H9 (cell line): ENCODE measurements around the gene CCL11. TPM values are rescaled to one million over a fixed set of nuclear protein-coding genes. Genes with fewer than 3 reads are reported as not detected.

ENCODE experiments used
- DNase-seq: peaks from one replicate; pipeline ENCODE4 v3.0.0-alpha.2; 2017
- H2AFZ ChIP-seq: one replicate; pipeline ENCODE4 v1.6.1; 2013; ENCODE audit warnings: mild to moderate bottlenecking, low read length, control low read depth, moderate library complexity
- H2AK5ac ChIP-seq: 2 replicates; pipeline ENCODE4 v1.6.1; 2013; ENCODE audit warnings: low read length, control low read depth, mixed read lengths; ENCODE audit not compliant: insufficient read length
- H2BK120ac ChIP-seq: one replicate; pipeline ENCODE4 v1.6.1; 2013; ENCODE audit warnings: low read depth, mild to moderate bottlenecking, low read length, control low read depth, inconsistent platforms; ENCODE audit not compliant: poor library complexity, severe bottlenecking
- H2BK12ac ChIP-seq: 2 replicates; pipeline ENCODE4 v1.6.1; 2013; ENCODE audit warnings: low read length, control low read depth, mixed read lengths, low read depth; ENCODE audit not compliant: insufficient read length
- H2BK15ac ChIP-seq: 2 replicates; pipeline ENCODE4 v1.6.1; 2013; ENCODE audit warnings: low read depth, low read length, control low read depth
- H2BK20ac ChIP-seq: one replicate; pipeline ENCODE4 v1.6.1; 2013; ENCODE audit warnings: low read depth, mild to moderate bottlenecking, low read length, control low read depth, inconsistent platforms; ENCODE audit not compliant: poor library complexity, severe bottlenecking
- H2BK5ac ChIP-seq: 2 replicates; pipeline ENCODE4 v1.6.1; 2013; ENCODE audit warnings: low read length, control low read depth, mixed read lengths; ENCODE audit not compliant: insufficient read length
- H3K14ac ChIP-seq: 2 replicates; pipeline ENCODE4 v1.6.1; 2013; ENCODE audit warnings: low read length, control low read depth; ENCODE audit not compliant: insufficient read depth
- H3K18ac ChIP-seq: 2 replicates; pipeline ENCODE4 v1.6.1; 2013; ENCODE audit warnings: low read depth, mild to moderate bottlenecking, mixed read lengths, low read length, control low read depth; ENCODE audit not compliant: insufficient read length
- H3K23ac ChIP-seq: 2 replicates; pipeline ENCODE4 v1.6.1; 2013; ENCODE audit warnings: low read length, control low read depth, mixed read lengths, low read depth; ENCODE audit not compliant: insufficient read length
- H3K23me2 ChIP-seq: 2 replicates; pipeline ENCODE4 v1.6.1; 2013; ENCODE audit warnings: low read depth, mild to moderate bottlenecking, mixed read lengths, low read length, control low read depth; ENCODE audit not compliant: insufficient read length, poor library complexity, severe bottlenecking
- H3K27ac ChIP-seq: 2 replicates; pipeline ENCODE4 v1.5.1; 2013; ENCODE audit warnings: low read length, control low read depth, mixed read lengths, low read depth; ENCODE audit not compliant: insufficient read length
- H3K27me3 ChIP-seq: 2 replicates; pipeline ENCODE4 v1.6.1; 2013; ENCODE audit warnings: low read length, control low read depth, inconsistent platforms; ENCODE audit not compliant: insufficient read depth
- H3K4ac ChIP-seq: 2 replicates; pipeline ENCODE4 v1.6.1; 2013; ENCODE audit warnings: low read depth, mild to moderate bottlenecking, control low read depth, inconsistent platforms, low read length, moderate library complexity
- H3K4me1 ChIP-seq: 2 replicates; pipeline ENCODE4 v1.6.1; 2013; ENCODE audit warnings: low read length, control low read depth, inconsistent platforms; ENCODE audit not compliant: insufficient read depth
- H3K4me2 ChIP-seq: 2 replicates; pipeline ENCODE4 v1.6.1; 2013; ENCODE audit warnings: low read length, control low read depth, mixed read lengths; ENCODE audit not compliant: insufficient read length, insufficient read depth
- H3K56ac ChIP-seq: 2 replicates; pipeline ENCODE4 v1.6.1; 2013; ENCODE audit warnings: low read depth, mild to moderate bottlenecking, mixed read lengths, low read length, control low read depth; ENCODE audit not compliant: insufficient read length
- H3K79me1 ChIP-seq: 2 replicates; pipeline ENCODE4 v1.6.1; 2013; ENCODE audit warnings: low read depth, mild to moderate bottlenecking, moderate library complexity, low read length, control low read depth, inconsistent platforms; ENCODE audit not compliant: insufficient read depth, poor library complexity, severe bottlenecking
- H3K79me2 ChIP-seq: 2 replicates; pipeline ENCODE4 v1.6.1; 2013; ENCODE audit warnings: low read length, control low read depth, inconsistent platforms; ENCODE audit not compliant: insufficient read depth
- H3K9ac ChIP-seq: 2 replicates; pipeline ENCODE4 v1.6.1; 2013; ENCODE audit warnings: low read length, control low read depth, mixed read lengths; ENCODE audit not compliant: insufficient read length; ENCODE audit errors: extremely low read depth
- H3K9me3 ChIP-seq: one replicate; pipeline ENCODE4 v1.6.1; 2013; ENCODE audit warnings: low read depth, low read length, inconsistent platforms; ENCODE audit not compliant: control insufficient read depth
- H3T11ph ChIP-seq: one replicate; pipeline ENCODE4 v1.6.1; 2013; ENCODE audit warnings: mild to moderate bottlenecking, low read length, control low read depth, inconsistent platforms
- H4K20me1 ChIP-seq: one replicate; pipeline ENCODE4 v1.6.1; 2013; ENCODE audit not compliant: control insufficient read depth, insufficient read length, insufficient read depth
- H4K5ac ChIP-seq: 2 replicates; pipeline ENCODE4 v1.6.1; 2013; ENCODE audit warnings: low read depth, mild to moderate bottlenecking, mixed read lengths, low read length, control low read depth; ENCODE audit not compliant: insufficient read length
- H4K8ac ChIP-seq: replicated peaks from 2 replicates; pipeline ENCODE4 v1.6.1; 2013; ENCODE audit warnings: low read length, control low read depth, mixed read lengths, low read depth; ENCODE audit not compliant: insufficient read length
- H4K91ac ChIP-seq: 2 replicates; pipeline ENCODE4 v1.6.1; 2013; ENCODE audit warnings: low read depth, mild to moderate bottlenecking, moderate library complexity, mixed read lengths, low read length, control low read depth; ENCODE audit not compliant: insufficient read length
- H3K27ac Mint-ChIP-seq, 3 experiments: 2 replicates in 2 of 3; 3 replicates in 1 of 3; pipeline ENCODE4 v1.8.0; 2020 to 2021; ENCODE audit warnings: mixed read lengths in 3 of 3, mild to moderate bottlenecking in 1 of 3, moderate library complexity in 1 of 3
- H3K27me3 Mint-ChIP-seq: 2 replicates; pipeline ENCODE4 v1.8.0; 2021; ENCODE audit warnings: low read depth, mild to moderate bottlenecking, moderate library complexity, mixed read lengths
- H3K36me3 Mint-ChIP-seq, 3 experiments: 2 replicates in 2 of 3; 3 replicates in 1 of 3; pipeline ENCODE4 v1.8.0; 2020 to 2021; ENCODE audit warnings: low read depth in 3 of 3, mixed read lengths in 3 of 3; ENCODE audit not compliant: insufficient read depth in 1 of 3
- H3K4me1 Mint-ChIP-seq, 2 experiments: 2 replicates each; pipeline ENCODE4 v1.8.0; 2020; ENCODE audit warnings: mixed read lengths in 2 of 2
- H3K4me3 Mint-ChIP-seq, 2 experiments: 2 replicates in 1 of 2; 3 replicates in 1 of 2; pipeline ENCODE4 v1.8.0; 2020 to 2021; ENCODE audit warnings: mild to moderate bottlenecking in 2 of 2, mixed read lengths in 2 of 2, moderate library complexity in 1 of 2
- H3K9me3 Mint-ChIP-seq, 2 experiments: 2 replicates in 1 of 2; 3 replicates in 1 of 2; pipeline ENCODE4 v1.8.0; 2020; ENCODE audit warnings: mild to moderate bottlenecking in 2 of 2, mixed read lengths in 2 of 2, moderate library complexity in 1 of 2
- WGBS: extraction: QIAGEN DNeasy Blood & Tissue Kit; methylation state at CpG from one replicate; pipeline ENCODE4 v1.1.7; 2013; ENCODE audit warnings: missing lambda C conversion rate, low lambda C conversion rate, mixed read lengths; ENCODE audit not compliant: insufficient read length; ENCODE audit errors: extremely low coverage; 5-methylcytosine and 5-hydroxymethylcytosine counted together
- total RNA-seq: library from RNA; stranded (reverse); gene quantifications from 2 replicates; pipeline ENCODE4 v1.2.1, GENCODE V29; 2021
- TF ChIP-seq, protein P1 (sequence below): fragments of 200-600 bp; sonication (generic); conservative IDR thresholded peaks from 3 replicates; pipeline ENCODE4 v1.8.0; 2021; ENCODE audit warnings: antibody characterized with exemption, mild to moderate bottlenecking

The CCL11 gene
- total RNA-seq, 1 experiment from 2014 or later: not detected

DNA sequence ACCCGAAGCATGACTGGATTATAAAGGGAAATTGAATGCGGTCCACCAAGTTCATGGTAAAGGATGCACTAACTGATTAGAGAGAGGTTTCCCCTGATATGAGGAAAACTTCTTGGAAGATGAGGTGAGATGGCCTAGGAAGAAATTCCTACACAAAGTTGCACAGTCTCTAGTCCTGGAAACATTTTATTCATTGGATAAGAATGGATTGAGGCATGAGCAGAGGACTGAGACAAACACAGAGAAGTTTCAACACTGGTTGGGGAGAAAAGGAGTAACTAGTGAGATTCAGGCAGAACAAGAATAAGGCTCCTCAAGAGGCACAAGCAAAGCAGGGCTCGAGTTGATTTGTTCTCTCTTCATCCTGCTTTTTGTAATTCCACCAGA is 32.4 kb upstream of the CCL11 start:
- Histone ChIP-seq H2BK15ac (no peak overlapping the region), H3K9me3 (no peaks in the 10 kb centered on the region), H3K23ac (no peak overlapping the region), H3K4ac (no peak overlapping the region), H3K14ac (no peak overlapping the region), H3K27ac (no peak overlapping the region), H2BK5ac (no peak overlapping the region), H2AFZ (no peak overlapping the region), H3K27me3 (no peaks in the 10 kb centered on the region; the same call in 1 of the 2 replicates), H2BK120ac (no peak overlapping the region), H2AK5ac (no peak overlapping the region), H3K4me1 (peaks cover 4% of the 10 kb centered on the region; the same call in 1 of the 2 replicates), H2BK12ac (no peak overlapping the region), H3K4me2 (no peak overlapping the region), H3K56ac (no peak overlapping the region), H2BK20ac (no peak overlapping the region), H3K18ac (no peak overlapping the region), H3K79me1 (no peaks in the 10 kb centered on the region), H4K8ac (no peak overlapping the region), H4K5ac (no peak overlapping the region), H4K91ac (no peak overlapping the region), H3K9ac (no peak overlapping the region), H3K23me2 (peaks cover 9% of the 10 kb centered on the region), H3K79me2 (no peaks in the 10 kb centered on the region), H3T11ph (no peak overlapping the region), H4K20me1 (no peaks in the 10 kb centered on the region)
- DNase-seq: no peak
- no CpG with 5 or more reads among the region's 3 CpGs for WGBS
- TF ChIP-seq, protein P1, sequence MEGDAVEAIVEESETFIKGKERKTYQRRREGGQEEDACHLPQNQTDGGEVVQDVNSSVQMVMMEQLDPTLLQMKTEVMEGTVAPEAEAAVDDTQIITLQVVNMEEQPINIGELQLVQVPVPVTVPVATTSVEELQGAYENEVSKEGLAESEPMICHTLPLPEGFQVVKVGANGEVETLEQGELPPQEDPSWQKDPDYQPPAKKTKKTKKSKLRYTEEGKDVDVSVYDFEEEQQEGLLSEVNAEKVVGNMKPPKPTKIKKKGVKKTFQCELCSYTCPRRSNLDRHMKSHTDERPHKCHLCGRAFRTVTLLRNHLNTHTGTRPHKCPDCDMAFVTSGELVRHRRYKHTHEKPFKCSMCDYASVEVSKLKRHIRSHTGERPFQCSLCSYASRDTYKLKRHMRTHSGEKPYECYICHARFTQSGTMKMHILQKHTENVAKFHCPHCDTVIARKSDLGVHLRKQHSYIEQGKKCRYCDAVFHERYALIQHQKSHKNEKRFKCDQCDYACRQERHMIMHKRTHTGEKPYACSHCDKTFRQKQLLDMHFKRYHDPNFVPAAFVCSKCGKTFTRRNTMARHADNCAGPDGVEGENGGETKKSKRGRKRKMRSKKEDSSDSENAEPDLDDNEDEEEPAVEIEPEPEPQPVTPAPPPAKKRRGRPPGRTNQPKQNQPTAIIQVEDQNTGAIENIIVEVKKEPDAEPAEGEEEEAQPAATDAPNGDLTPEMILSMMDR: no peak
- Mint-ChIP-seq H3K4me1 (peaks cover 49 to 53% of the 10 kb centered on the region in 2 experiments), H3K27ac (no peak overlapping the region; a peak in 1 of 7 replicates), H3K9me3 (no peaks in the 10 kb centered on the region), H3K36me3 (peaks cover 0 to 2% (median 2%) of the 10 kb centered on the region in 3 experiments; a peak in 2 of 7 replicates), H3K27me3 (peaks cover 14% of the 10 kb centered on the region), H3K4me3 (no peak overlapping the region)
